Tibial nerve (tissue), 3 donors: ENCODE data around the gene WARS2.

Experiments used
- POLR2A ChIP-seq, 2 donors: fragments of 450-650 bp; IDR thresholded peaks; one replicate each; pipeline ENCODE4 v1.6.1; 2017; ENCODE audit warnings: antibody characterized with exemption in 2 of 2, mild to moderate bottlenecking in 2 of 2, moderate library complexity in 2 of 2
- TF ChIP-seq, protein P1 (sequence below), 5 experiments: fragments of 200-600 bp in 3 of 5; fragments of 450-650 bp in 2 of 5; sonication (generic) in 3 of 5; IDR thresholded peaks; one replicate each; pipeline ENCODE4 v1.5.1; 2016 to 2019; ENCODE audit warnings: antibody characterized with exemption in 5 of 5, mild to moderate bottlenecking in 3 of 5, moderate library complexity in 2 of 5

DNA sequence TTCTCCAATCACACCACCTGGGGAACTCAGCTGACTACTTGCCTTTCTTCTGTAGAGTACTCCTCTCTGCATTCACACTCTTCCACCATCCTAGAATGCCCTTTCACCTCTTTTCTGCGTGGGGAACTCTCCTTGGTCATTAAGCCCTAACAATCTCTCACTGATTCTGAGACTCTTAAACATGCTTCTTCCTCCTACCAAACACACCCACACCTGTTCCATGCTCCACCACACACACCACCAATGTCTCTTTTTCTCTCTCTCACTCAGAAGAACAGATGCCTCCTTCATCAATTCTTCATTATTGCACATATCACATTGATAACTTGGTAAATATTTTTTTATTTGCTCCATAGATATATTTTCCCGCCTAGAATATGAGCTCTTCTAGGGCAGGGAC, 53.6 kb downstream of the WARS2 start:
- TF ChIP-seq, protein P1, sequence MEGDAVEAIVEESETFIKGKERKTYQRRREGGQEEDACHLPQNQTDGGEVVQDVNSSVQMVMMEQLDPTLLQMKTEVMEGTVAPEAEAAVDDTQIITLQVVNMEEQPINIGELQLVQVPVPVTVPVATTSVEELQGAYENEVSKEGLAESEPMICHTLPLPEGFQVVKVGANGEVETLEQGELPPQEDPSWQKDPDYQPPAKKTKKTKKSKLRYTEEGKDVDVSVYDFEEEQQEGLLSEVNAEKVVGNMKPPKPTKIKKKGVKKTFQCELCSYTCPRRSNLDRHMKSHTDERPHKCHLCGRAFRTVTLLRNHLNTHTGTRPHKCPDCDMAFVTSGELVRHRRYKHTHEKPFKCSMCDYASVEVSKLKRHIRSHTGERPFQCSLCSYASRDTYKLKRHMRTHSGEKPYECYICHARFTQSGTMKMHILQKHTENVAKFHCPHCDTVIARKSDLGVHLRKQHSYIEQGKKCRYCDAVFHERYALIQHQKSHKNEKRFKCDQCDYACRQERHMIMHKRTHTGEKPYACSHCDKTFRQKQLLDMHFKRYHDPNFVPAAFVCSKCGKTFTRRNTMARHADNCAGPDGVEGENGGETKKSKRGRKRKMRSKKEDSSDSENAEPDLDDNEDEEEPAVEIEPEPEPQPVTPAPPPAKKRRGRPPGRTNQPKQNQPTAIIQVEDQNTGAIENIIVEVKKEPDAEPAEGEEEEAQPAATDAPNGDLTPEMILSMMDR (IDR thresholded peaks at IDR 0.05), result no peak
- TF ChIP-seq POLR2A (IDR thresholded peaks at IDR 0.05), result no peak
